HG03025 (cell line): Measurements from ENCODE around the gene EXOC6B.

Source experiments
- ATAC-seq: cut with Tn5 transposase; IDR thresholded peaks from one replicate; pipeline ENCODE4 v1.9.1; 2021; ENCODE audit warnings: mild to moderate bottlenecking, moderate library complexity; ENCODE audit not compliant: unreplicated experiment, low FRiP score

The EXOC6B gene

GRCh38 chr2:72155151-72155550 is 670.7 kb downstream of the EXOC6B start:
- ATAC-seq: no peak

GRCh38 chr2:72154386-72154975 is 671.4 kb downstream of the EXOC6B start:
- no peak for ATAC-seq

GRCh38 chr2:72153924-72154323 is 671.9 kb downstream of the EXOC6B start:
- no peak for ATAC-seq

GRCh38 chr2:72153026-72153791 is 672.6 kb downstream of the EXOC6B start:
- ATAC-seq: no peak

GRCh38 chr2:72150861-72151356 is 674.9 kb downstream of the EXOC6B start:
- ATAC-seq: no peak

- ATAC-seq: peak; percentile 54
These were observed 675.5 kb downstream of the EXOC6B start for GRCh38 chr2:72150157-72150860.

GRCh38 chr2:72149556-72150156 is 676.2 kb downstream of the EXOC6B start:
- ATAC-seq: no peak

GRCh38 chr2:72148837-72149555 is 676.8 kb downstream of the EXOC6B start:
- no peak for ATAC-seq

GRCh38 chr2:72148003-72148836 is 677.6 kb downstream of the EXOC6B start:
- no peak for ATAC-seq

- ATAC-seq: no peak
These were observed 678.4 kb downstream of the EXOC6B start, which contains the start of gene CYP26B1 for GRCh38 chr2:72147303-72147971. CYP26B1 (minus strand) TSS chr2:72147862; CDS start chr2:72147834, 28 bp downstream.

- no peak for ATAC-seq
These were observed 679.2 kb downstream of the EXOC6B start for GRCh38 chr2:72146347-72147302.

GRCh38 chr2:72145658-72146329 is 680.0 kb downstream of the EXOC6B start:
- ATAC-seq: no peak

- no peak for ATAC-seq
These were observed 680.6 kb downstream of the EXOC6B start for GRCh38 chr2:72145289-72145657.

- ATAC-seq: no peak
These were observed 681.1 kb downstream of the EXOC6B start for GRCh38 chr2:72144632-72145288.

GRCh38 chr2:72144274-72144631 is 681.6 kb downstream of the EXOC6B start:
- ATAC-seq: no peak

GRCh38 chr2:72143441-72144273 is 682.2 kb downstream of the EXOC6B start:
- no peak for ATAC-seq
